Prostate gland (tissue), 2 donors: Measurements from ENCODE around the gene IGFBP2.

Experiments used
- CTCF ChIP-seq, 4 experiments: fragments of 200-600 bp in 2 of 4; fragments of 450-650 bp in 2 of 4; sonication (generic) in 2 of 4; IDR thresholded peaks; 1 replicate in 3 of 4; 2 replicates in 1 of 4; pipeline ENCODE4 v1.5.1; 2016 to 2019; ENCODE audit warnings: antibody characterized with exemption in 4 of 4, mild to moderate bottlenecking in 2 of 4, moderate library complexity in 2 of 4
- POLR2A ChIP-seq: fragments of 450-650 bp; IDR thresholded peaks from one replicate; pipeline ENCODE4 v1.6.1; 2016; ENCODE audit warnings: antibody characterized with exemption, mild to moderate bottlenecking
- POLR2AphosphoS5 ChIP-seq: sonication (generic); formaldehyde crosslinking; IDR thresholded peaks from one replicate; pipeline ENCODE4 v1.6.1; 2017; ENCODE audit warnings: antibody characterized with exemption

- TF ChIP-seq POLR2A = no peak
- no peak for TF ChIP-seq POLR2AphosphoS5
- no peak for TF ChIP-seq CTCF (IDR thresholded peaks at IDR 0.05)
Measured at GRCh38 chr2:216583606-216584005, 49.6 kb upstream of the IGFBP2 start.
